A549 (cell line): Measurements from ENCODE around the gene ZNRD2.

Source experiments
- CBX2 ChIP-seq: fragments of 200-600 bp; sonication (generic); IDR thresholded peaks from 2 replicates; pipeline ENCODE4 v1.6.1; 2016; ENCODE audit warnings: low read depth, mild to moderate bottlenecking, borderline replicate concordance
- KDM5A ChIP-seq: fragments of 200-600 bp; sonication (generic); IDR thresholded peaks from 2 replicates; pipeline ENCODE4 v1.6.1; 2016; ENCODE audit warnings: antibody characterized with exemption, mild to moderate bottlenecking
- RAD21 ChIP-seq, 2 experiments: fragments of >200 bp in 1 of 2; sonication (Bioruptor Twin) in 1 of 2; formaldehyde crosslinking in 1 of 2; IDR thresholded peaks in 1 of 2; conservative IDR thresholded peaks in 1 of 2; 2 replicates in 1 of 2; 3 replicates in 1 of 2; pipeline ENCODE4 v1.6.1; 2012 to 2018; ENCODE audit warnings: inconsistent platforms in 1 of 2
- REST ChIP-seq: fragments of 200-600 bp; sonication (generic); IDR thresholded peaks from 2 replicates; pipeline ENCODE4 v1.6.1; 2016; ENCODE audit warnings: antibody characterized with exemption, mild to moderate bottlenecking, moderate library complexity
- SMC3 ChIP-seq: fragments of >200 bp; sonication (Bioruptor Twin); formaldehyde crosslinking; IDR thresholded peaks from 3 replicates; pipeline ENCODE4 v1.6.1; 2018; ENCODE audit warnings: inconsistent platforms
- USF2 ChIP-seq: fragments of 450-650 bp; IDR thresholded peaks from 2 replicates; pipeline ENCODE4 v1.6.1; 2014; ENCODE audit warnings: antibody characterized with exemption
- TF ChIP-seq, protein P1 (sequence below): fragments of >200 bp; sonication (Bioruptor Twin); formaldehyde crosslinking; IDR thresholded peaks from 3 replicates; pipeline ENCODE4 v1.5.1; 2016

DNA sequence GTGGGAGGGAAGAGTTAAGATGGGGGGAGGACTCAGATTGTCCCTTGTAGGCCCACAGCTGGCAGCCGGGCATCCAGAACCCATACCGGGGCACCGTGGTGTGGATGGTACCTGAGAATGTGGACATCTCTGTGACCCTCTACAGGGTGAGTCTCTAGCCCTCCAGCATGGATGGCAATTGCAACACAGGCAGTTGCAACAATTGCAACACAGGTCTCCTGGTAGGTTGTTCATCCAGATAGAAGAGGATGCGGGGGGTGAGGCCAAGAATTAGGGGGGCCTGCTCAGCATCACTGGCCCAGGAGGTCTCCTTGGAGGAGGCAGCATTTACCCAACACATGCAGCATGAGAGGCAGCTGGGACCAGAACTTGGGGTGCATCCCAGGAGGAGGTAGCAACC is 9.0 kb downstream of the ZNRD2 start:
- no peak for TF ChIP-seq CBX2
- TF ChIP-seq REST, result no peak
- TF ChIP-seq, protein P1, sequence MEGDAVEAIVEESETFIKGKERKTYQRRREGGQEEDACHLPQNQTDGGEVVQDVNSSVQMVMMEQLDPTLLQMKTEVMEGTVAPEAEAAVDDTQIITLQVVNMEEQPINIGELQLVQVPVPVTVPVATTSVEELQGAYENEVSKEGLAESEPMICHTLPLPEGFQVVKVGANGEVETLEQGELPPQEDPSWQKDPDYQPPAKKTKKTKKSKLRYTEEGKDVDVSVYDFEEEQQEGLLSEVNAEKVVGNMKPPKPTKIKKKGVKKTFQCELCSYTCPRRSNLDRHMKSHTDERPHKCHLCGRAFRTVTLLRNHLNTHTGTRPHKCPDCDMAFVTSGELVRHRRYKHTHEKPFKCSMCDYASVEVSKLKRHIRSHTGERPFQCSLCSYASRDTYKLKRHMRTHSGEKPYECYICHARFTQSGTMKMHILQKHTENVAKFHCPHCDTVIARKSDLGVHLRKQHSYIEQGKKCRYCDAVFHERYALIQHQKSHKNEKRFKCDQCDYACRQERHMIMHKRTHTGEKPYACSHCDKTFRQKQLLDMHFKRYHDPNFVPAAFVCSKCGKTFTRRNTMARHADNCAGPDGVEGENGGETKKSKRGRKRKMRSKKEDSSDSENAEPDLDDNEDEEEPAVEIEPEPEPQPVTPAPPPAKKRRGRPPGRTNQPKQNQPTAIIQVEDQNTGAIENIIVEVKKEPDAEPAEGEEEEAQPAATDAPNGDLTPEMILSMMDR, result no peak
- TF ChIP-seq USF2, result no peak
- no peak for TF ChIP-seq RAD21 (conservative IDR thresholded peaks at IDR 0.05 in 1 of 2, IDR thresholded peaks at IDR 0.05 in 1 of 2)
- no peak for TF ChIP-seq SMC3
- no peak for TF ChIP-seq KDM5A
